Tibial nerve (tissue), 3 donors: ENCODE results near the gene YIPF2.
"Not testable (repeated sequence)": the region's sequence is repeated elsewhere in the genome, so short reads cannot be mapped to it uniquely, and the experiment has no call there.

Source experiments
- POLR2A ChIP-seq, 2 donors: fragments of 450-650 bp; IDR thresholded peaks; one replicate each; pipeline ENCODE4 v1.6.1; 2017; ENCODE audit warnings: antibody characterized with exemption in 2 of 2, mild to moderate bottlenecking in 2 of 2, moderate library complexity in 2 of 2
- TF ChIP-seq, protein P1 (sequence below), 5 experiments: fragments of 200-600 bp in 3 of 5; fragments of 450-650 bp in 2 of 5; sonication (generic) in 3 of 5; IDR thresholded peaks; one replicate each; pipeline ENCODE4 v1.5.1; 2016 to 2019; ENCODE audit warnings: antibody characterized with exemption in 5 of 5, mild to moderate bottlenecking in 3 of 5, moderate library complexity in 2 of 5

DNA sequence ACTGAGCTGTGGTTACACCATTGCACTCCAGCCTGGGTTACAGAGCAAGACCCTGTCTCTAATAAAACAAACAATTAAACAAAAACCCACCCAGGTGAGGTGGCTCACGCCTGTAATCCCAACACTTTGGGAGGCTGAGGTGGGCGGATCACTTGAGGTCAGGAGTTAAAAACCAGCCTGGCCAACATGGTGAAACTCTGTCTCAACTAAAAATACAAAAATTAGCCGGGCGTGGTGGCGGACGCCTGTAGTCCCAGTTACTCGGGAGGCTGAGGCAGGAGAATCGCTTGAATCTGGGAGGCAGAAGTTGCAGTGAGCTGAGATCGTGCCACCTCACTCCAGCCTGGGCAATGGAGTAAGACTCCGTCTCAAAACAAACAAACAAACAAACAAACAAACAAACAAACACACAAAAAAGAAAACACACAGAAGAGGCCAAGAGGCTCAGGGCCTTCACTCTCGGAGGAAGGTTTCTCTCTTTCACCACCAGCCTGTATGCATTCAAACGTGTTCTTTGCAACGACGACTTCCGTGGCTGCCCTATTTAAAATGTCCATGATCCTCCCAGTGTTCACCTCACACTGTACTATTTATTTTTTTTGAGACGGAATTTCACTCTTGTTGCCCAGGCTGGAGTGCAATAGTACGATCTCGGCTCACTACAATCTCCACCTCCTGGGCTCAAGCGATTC, 31.0 kb upstream of the YIPF2 start:
- TF ChIP-seq, protein P1, sequence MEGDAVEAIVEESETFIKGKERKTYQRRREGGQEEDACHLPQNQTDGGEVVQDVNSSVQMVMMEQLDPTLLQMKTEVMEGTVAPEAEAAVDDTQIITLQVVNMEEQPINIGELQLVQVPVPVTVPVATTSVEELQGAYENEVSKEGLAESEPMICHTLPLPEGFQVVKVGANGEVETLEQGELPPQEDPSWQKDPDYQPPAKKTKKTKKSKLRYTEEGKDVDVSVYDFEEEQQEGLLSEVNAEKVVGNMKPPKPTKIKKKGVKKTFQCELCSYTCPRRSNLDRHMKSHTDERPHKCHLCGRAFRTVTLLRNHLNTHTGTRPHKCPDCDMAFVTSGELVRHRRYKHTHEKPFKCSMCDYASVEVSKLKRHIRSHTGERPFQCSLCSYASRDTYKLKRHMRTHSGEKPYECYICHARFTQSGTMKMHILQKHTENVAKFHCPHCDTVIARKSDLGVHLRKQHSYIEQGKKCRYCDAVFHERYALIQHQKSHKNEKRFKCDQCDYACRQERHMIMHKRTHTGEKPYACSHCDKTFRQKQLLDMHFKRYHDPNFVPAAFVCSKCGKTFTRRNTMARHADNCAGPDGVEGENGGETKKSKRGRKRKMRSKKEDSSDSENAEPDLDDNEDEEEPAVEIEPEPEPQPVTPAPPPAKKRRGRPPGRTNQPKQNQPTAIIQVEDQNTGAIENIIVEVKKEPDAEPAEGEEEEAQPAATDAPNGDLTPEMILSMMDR (IDR thresholded peaks at IDR 0.05) = not testable (repeated sequence)
- TF ChIP-seq POLR2A (IDR thresholded peaks at IDR 0.05) = not testable (repeated sequence)
